Right lobe of liver (tissue), 6 donors: ENCODE results near the gene ADARB2. TPM values are rescaled to one million over a fixed set of nuclear protein-coding genes. Genes with fewer than 3 reads are reported as not detected.
"Not testable (repeated sequence)": the region's sequence is repeated elsewhere in the genome, so short reads cannot be mapped to it uniquely, and the experiment has no call there.

Source experiments
- ATAC-seq, 4 donors: fragments of 200-7000 bp; cut with Tn5 transposase; one replicate each; pipeline ENCODE4 v1.9.1; 2020; ENCODE audit warnings: mild to moderate bottlenecking in 4 of 4, moderate library complexity in 4 of 4
- DNase-seq, 3 donors: peaks; one replicate each; pipeline ENCODE4 v3.0.0-alpha.2; 2020
- H3K27ac ChIP-seq, 3 donors: fragments of 200-600 bp; one replicate each; pipeline ENCODE4 v1.8.0; 2022
- H3K27me3 ChIP-seq, 2 donors: fragments of 200-600 bp; one replicate each; pipeline ENCODE4 v1.8.0; 2022
- H3K36me3 ChIP-seq, 4 donors: fragments of 200-600 bp; sonication (generic) in 1 of 4; one replicate each; pipeline versions ENCODE4 v1.5.1 to v1.8.0; 2017 to 2022; ENCODE audit warnings: control low read depth in 1 of 4
- H3K4me1 ChIP-seq, 4 donors: fragments of 200-600 bp; sonication (generic) in 1 of 4; one replicate each; pipeline versions ENCODE4 v1.5.1 to v1.8.0; 2017 to 2022; ENCODE audit warnings: control low read depth in 1 of 4
- H3K4me3 ChIP-seq, 3 donors: fragments of 200-600 bp; one replicate each; pipeline ENCODE4 v1.8.0; 2022
- H3K9me3 ChIP-seq, 4 donors: fragments of 200-600 bp; sonication (generic) in 1 of 4; one replicate each; pipeline versions ENCODE4 v1.5.1 to v1.8.0; 2017 to 2022; ENCODE audit warnings: control low read depth in 1 of 4
- CTCF ChIP-seq, 4 donors: fragments of 200-600 bp in 3 of 4; fragments of 450-650 bp in 1 of 4; IDR thresholded peaks; one replicate each; pipeline versions ENCODE4 v1.5.1 to v1.8.0; 2016 to 2022; ENCODE audit warnings: antibody characterized with exemption in 4 of 4, mild to moderate bottlenecking in 2 of 4
- POLR2A ChIP-seq: fragments of 450-650 bp; IDR thresholded peaks from one replicate; pipeline ENCODE4 v1.6.1; 2017; ENCODE audit warnings: antibody characterized with exemption, mild to moderate bottlenecking
- WGBS: methylation state at CpG from one replicate; pipeline ENCODE4 v1.1.6; 2018; ENCODE audit warnings: low coverage, low lambda C conversion rate; ENCODE audit not compliant: insufficient coverage; ENCODE audit errors: missing lambda C conversion rate; 5-methylcytosine and 5-hydroxymethylcytosine counted together
- intact Hi-C, 2 donors: fragments of 100-400 bp; cut with DNase I; formaldehyde crosslinking; loops; one replicate each; pipeline versions ENCODE4 v1.11.2 to v1.14.1; 2022
- total RNA-seq, 6 experiments: library from RNA; depleted of rRNA in 2 of 6; stranded (reverse); fragments of >200 nt in 2 of 6; fragmentation: NEBNext Ultra II Directional in 3 of 6; extraction: Animal tissue kit (Norgen Biotek cat#: 25700) in 3 of 6; gene quantifications; one replicate each; pipeline versions ENCODE4 v1.1.0 to v1.2.4, GENCODE V29; 2016 to 2023
- donor health status: DM: no; HTN: yes; CAD: no.
- donor health status: DM: no; HTN: no; CAD: no.
- donor health status: DM: no; HTN: no; CAD: no.
- donor health status: DM: no; HTN: yes; CAD: no.
- donor health status: DM: no; HTN: yes; CAD: no.

The ADARB2 gene
- total RNA-seq, 6 experiments from 2014 or later, result 0.07 to 0.68 (median 0.42) TPM

- Histone ChIP-seq H3K27me3 (no peaks in the 10 kb centered on the region), H3K4me3 (no peak overlapping the region), H3K4me1 (no peaks in the 10 kb centered on the region), H3K36me3 (no peaks in the 10 kb centered on the region), H3K27ac (no peak overlapping the region), H3K9me3 (no peaks in the 10 kb centered on the region)
- intact Hi-C loops, result no loop called here
- peak in 2 of 4 donors; percentile 21 to 38 for ATAC-seq
- no peak for TF ChIP-seq CTCF (IDR thresholded peaks at IDR 0.05)
- no peak for TF ChIP-seq POLR2A
- no peak for DNase-seq
- WGBS, result 63% methylated on average over 6 of the region's 20 CpGs
These were observed 198.7 kb downstream of the ADARB2 start for GRCh38 chr10:1538531-1539061.

- peak in 1 of 4 donors; percentile 23 for ATAC-seq
- Histone ChIP-seq H3K36me3 (no peaks in the 10 kb centered on the region), H3K27ac (no peak overlapping the region), H3K9me3 (no peaks in the 10 kb centered on the region), H3K4me3 (no peak overlapping the region), H3K27me3 (no peaks in the 10 kb centered on the region), H3K4me1 (no peaks in the 10 kb centered on the region)
- intact Hi-C loops, result no loop called here
- 17% methylated on average over 1 of the region's 8 CpGs for WGBS
- DNase-seq, result no peak
- TF ChIP-seq CTCF (IDR thresholded peaks at IDR 0.05), result no peak
- no peak for TF ChIP-seq POLR2A
These were observed 199.2 kb downstream of the ADARB2 start for GRCh38 chr10:1538121-1538520.

GRCh38 chr10:1537449-1537848 lies 199.9 kb downstream of the ADARB2 start:
- DNase-seq, intact Hi-C loops, H3K27me3 ChIP-seq, H3K4me1 ChIP-seq, H3K36me3 ChIP-seq, H3K9me3 ChIP-seq, H3K27ac ChIP-seq, H3K4me3 ChIP-seq, ATAC-seq: not testable (repeated sequence)
- WGBS, result 69% methylated on average over 2 of the region's 2 CpGs

- no peaks in the 10 kb centered on the region for H3K36me3 ChIP-seq
- H3K27me3 ChIP-seq, result no peaks in the 10 kb centered on the region
- no peaks in the 10 kb centered on the region for H3K9me3 ChIP-seq
- ATAC-seq (no peak), DNase-seq (no peak)
- H3K4me3 ChIP-seq, result no peak overlapping the region
- TF ChIP-seq CTCF (IDR thresholded peaks at IDR 0.05) (no peak), POLR2A (no peak)
- no peak overlapping the region for H3K27ac ChIP-seq
- intact Hi-C loops, result no loop called here
- 69% methylated on average over 7 of the region's 7 CpGs for WGBS
- H3K4me1 ChIP-seq, result no peaks in the 10 kb centered on the region
These were observed 201.0 kb downstream of the ADARB2 start for GRCh38 chr10:1536341-1536740.

- WGBS, result 60% methylated on average over 11 of the region's 24 CpGs
- H3K27ac ChIP-seq, result no peak overlapping the region
- H3K27me3 ChIP-seq, result no peaks in the 10 kb centered on the region
- H3K4me1 ChIP-seq, result no peaks in the 10 kb centered on the region
- ATAC-seq (no peak), DNase-seq (no peak)
- intact Hi-C loops, result no loop called here
- no peak overlapping the region for H3K4me3 ChIP-seq
- no peaks in the 10 kb centered on the region for H3K36me3 ChIP-seq
- H3K9me3 ChIP-seq, result no peaks in the 10 kb centered on the region
- TF ChIP-seq CTCF (IDR thresholded peaks at IDR 0.05) (no peak), POLR2A (no peak)
These were observed 201.9 kb downstream of the ADARB2 start for GRCh38 chr10:1535301-1535965.
